Caco-2 (cell line): ENCODE results near the gene SHC3. TPM values are rescaled to one million over a fixed set of nuclear protein-coding genes. Genes with fewer than 3 reads are reported as not detected.

Source experiments
- BruUV-seq: library from RNA; stranded (reverse); fragments of 400-500 nt; replicated peaks from 2 replicates; lab custom pipeline; 2021; lab: Mats Ljungman, UMichigan
- CTCF ChIA-PET: fragments of 300-600 bp; sonication (Branson Sonifier 250); formaldehyde crosslinking; loops from one replicate; lab custom pipeline; 2022; ENCODE audit warnings: antibody characterized with exemption; lab: Charles Lee
- POLR2A ChIA-PET: fragments of 300-600 bp; sonication (Branson Sonifier 250); formaldehyde crosslinking; loops from one replicate; lab custom pipeline; 2022; ENCODE audit warnings: antibody characterized with exemption; lab: Charles Lee
- DNase-seq, 2 experiments: peaks; one replicate each; pipeline versions ENCODE4 v3.0.0 to v3.0.0-alpha.2; 2020 to 2022
- H3K27me3 ChIP-seq: replicated peaks from 2 replicates; pipeline ENCODE4 v1.6.0; 2011; ENCODE audit warnings: low read length; ENCODE audit not compliant: control insufficient read depth, insufficient read depth
- H3K36me3 ChIP-seq: 2 replicates; pipeline ENCODE4 v1.5.1; 2011; ENCODE audit warnings: low read length; ENCODE audit not compliant: control insufficient read depth, insufficient read depth
- H3K4me1 ChIP-seq: fragments of 250-450 bp; sonication (Bioruptor Pico); 2 replicates; pipeline ENCODE4 v1.5.1; 2020; ENCODE audit warnings: mild to moderate bottlenecking
- H3K4me3 ChIP-seq: 2 replicates; pipeline ENCODE4 v1.5.1; 2011; ENCODE audit warnings: low read depth, mild to moderate bottlenecking, control low read depth, low read length
- H3K9me3 ChIP-seq: fragments of 250-450 bp; sonication (Bioruptor Pico); 2 replicates; pipeline ENCODE4 v1.5.1; 2020; ENCODE audit warnings: mild to moderate bottlenecking, moderate library complexity
- H3K27ac Mint-ChIP-seq: one replicate; pipeline ENCODE4 v1.8.0; 2022; ENCODE audit warnings: mixed read lengths; ENCODE audit not compliant: unreplicated experiment
- H3K27me3 Mint-ChIP-seq: one replicate; pipeline ENCODE4 v1.8.0; 2022; ENCODE audit warnings: mixed read lengths; ENCODE audit not compliant: insufficient read depth, unreplicated experiment
- H3K36me3 Mint-ChIP-seq: one replicate; pipeline ENCODE4 v1.8.0; 2022; ENCODE audit warnings: mild to moderate bottlenecking, mixed read lengths; ENCODE audit not compliant: insufficient read depth, unreplicated experiment
- H3K4me1 Mint-ChIP-seq: one replicate; pipeline ENCODE4 v1.8.0; 2022; ENCODE audit warnings: low read depth, mixed read lengths; ENCODE audit not compliant: unreplicated experiment
- H3K4me3 Mint-ChIP-seq: one replicate; pipeline ENCODE4 v1.8.0; 2022; ENCODE audit warnings: mild to moderate bottlenecking, moderate library complexity, mixed read lengths; ENCODE audit not compliant: unreplicated experiment
- H3K9me3 Mint-ChIP-seq: one replicate; pipeline ENCODE4 v1.8.0; 2022; ENCODE audit warnings: mixed read lengths; ENCODE audit not compliant: unreplicated experiment
- CTCF ChIP-seq, 2 experiments: fragments of 200-600 bp in 1 of 2; IDR thresholded peaks; 1 replicate in 1 of 2; 2 replicates in 1 of 2; pipeline versions ENCODE4 v1.5.1 to v1.8.0; 2011 to 2022; ENCODE audit warnings: antibody characterized with exemption in 1 of 2, control low read depth in 1 of 2, inconsistent platforms in 1 of 2, low read depth in 1 of 2, low read length in 1 of 2, mild to moderate bottlenecking in 1 of 2, moderate library complexity in 1 of 2; ENCODE audit not compliant: insufficient read depth in 1 of 2, severe bottlenecking in 1 of 2, unreplicated experiment in 1 of 2
- intact Hi-C: fragments of 100-400 bp; cut with micrococcal nuclease; formaldehyde crosslinking; loops from one replicate; pipeline ENCODE4 v1.10.0; 2022; ENCODE audit not compliant: unreplicated experiment
- total RNA-seq: library from RNA; stranded (reverse); gene quantifications from 2 replicates; pipeline ENCODE4 v1.2.3, GENCODE V29; 2022

Gene SHC3
- total RNA-seq, 1 experiment from 2014 or later: 0.20 TPM

GRCh38 chr9:89177012-89177943, 1.3 kb downstream of the SHC3 start:
- BruUV-seq: no TSS peak
- ChIA-PET CTCF (no interaction called here), POLR2A (no interaction called here)
- Histone ChIP-seq H3K27me3 (no peaks in the 10 kb centered on the region), H3K4me3 (no peak overlapping the region), H3K9me3 (no peaks in the 10 kb centered on the region), H3K36me3 (no peaks in the 10 kb centered on the region), H3K4me1 (no peaks in the 10 kb centered on the region)
- no peak for TF ChIP-seq CTCF (IDR thresholded peaks at IDR 0.05; ENCODE audit: insufficient read depth in 1 of 2, low read depth in 1 of 2, low read length in 1 of 2, severe bottlenecking in 1 of 2, unreplicated experiment in 1 of 2)
- H3K4me1 Mint-ChIP-seq: peaks cover 14% of the 10 kb centered on the region
- DNase-seq: no peak
- peaks cover 9% of the 10 kb centered on the region for H3K36me3 Mint-ChIP-seq
- intact Hi-C loops: no loop called here
- H3K9me3 Mint-ChIP-seq: no peaks in the 10 kb centered on the region
- H3K4me3 Mint-ChIP-seq: no peak overlapping the region
- H3K27me3 Mint-ChIP-seq: no peaks in the 10 kb centered on the region
- no peak overlapping the region for H3K27ac Mint-ChIP-seq

- H3K9me3 Mint-ChIP-seq: no peaks in the 10 kb centered on the region
- H3K36me3 Mint-ChIP-seq: peaks cover 9% of the 10 kb centered on the region
- ChIA-PET CTCF (no interaction called here), POLR2A (no interaction called here)
- Histone ChIP-seq H3K36me3 (no peaks in the 10 kb centered on the region), H3K9me3 (no peaks in the 10 kb centered on the region), H3K4me1 (no peaks in the 10 kb centered on the region), H3K4me3 (no peak overlapping the region), H3K27me3 (no peaks in the 10 kb centered on the region)
- no TSS peak for BruUV-seq
- intact Hi-C loops: no loop called here
- peaks cover 14% of the 10 kb centered on the region for H3K4me1 Mint-ChIP-seq
- no peak for TF ChIP-seq CTCF (IDR thresholded peaks at IDR 0.05; ENCODE audit: insufficient read depth in 1 of 2, low read depth in 1 of 2, low read length in 1 of 2, severe bottlenecking in 1 of 2, unreplicated experiment in 1 of 2)
- H3K27ac Mint-ChIP-seq: no peak overlapping the region
- no peak for DNase-seq
- H3K27me3 Mint-ChIP-seq: no peaks in the 10 kb centered on the region
- no peak overlapping the region for H3K4me3 Mint-ChIP-seq
Measured at GRCh38 chr9:89175828-89176261, 2.8 kb downstream of the SHC3 start.

- Mint-ChIP-seq H3K36me3 (no peaks in the 10 kb centered on the region), H3K9me3 (no peaks in the 10 kb centered on the region), H3K27ac (no peak overlapping the region), H3K4me1 (peaks cover 6% of the 10 kb centered on the region), H3K27me3 (no peaks in the 10 kb centered on the region), H3K4me3 (no peak overlapping the region)
- intact Hi-C loops: no loop called here
- no peak overlapping the region for H3K4me3 ChIP-seq
- ChIA-PET CTCF (no interaction called here), POLR2A (no interaction called here)
- no TSS peak for BruUV-seq
- H3K36me3 ChIP-seq: no peaks in the 10 kb centered on the region
- H3K9me3 ChIP-seq: no peaks in the 10 kb centered on the region
- no peaks in the 10 kb centered on the region for H3K4me1 ChIP-seq
- H3K27me3 ChIP-seq: no peaks in the 10 kb centered on the region
- no peak for TF ChIP-seq CTCF (IDR thresholded peaks at IDR 0.05; ENCODE audit: insufficient read depth in 1 of 2, low read depth in 1 of 2, low read length in 1 of 2, severe bottlenecking in 1 of 2, unreplicated experiment in 1 of 2)
- no peak for DNase-seq
Measured at GRCh38 chr9:89174291-89174690, 4.3 kb downstream of the SHC3 start.
